GM23338 (cell line): ENCODE results near the gene FBXO15. TPM values are rescaled to one million over a fixed set of nuclear protein-coding genes. Genes with fewer than 3 reads are reported as not detected.

Experiments used
- ATAC-seq: fragments of 200-7000 bp; cut with Tn5 transposase; 3 replicates; pipeline ENCODE4 v1.9.1; 2020
- DNase-seq: peaks from one replicate; pipeline ENCODE4 v3.0.0-alpha.2; 2015; ENCODE audit warnings: low spot score
- H2AFZ ChIP-seq: fragments of 200-600 bp; sonication (generic); 2 replicates; pipeline ENCODE4 v1.8.0; 2016; ENCODE audit warnings: antibody characterized with exemption, mild to moderate bottlenecking, moderate library complexity
- H3F3A ChIP-seq: fragments of 200-600 bp; sonication (generic); replicated peaks from 2 replicates; pipeline ENCODE4 v1.8.0; 2017; ENCODE audit warnings: antibody characterized with exemption, mixed run types, low read depth
- H3K27ac ChIP-seq: fragments of 200-600 bp; sonication (generic); 2 replicates; pipeline ENCODE4 v1.6.1; 2016; ENCODE audit warnings: low read depth
- H3K27me3 ChIP-seq: fragments of 200-600 bp; sonication (generic); 2 replicates; pipeline ENCODE4 v1.8.0; 2016; ENCODE audit warnings: mild to moderate bottlenecking, mixed run types, moderate library complexity; ENCODE audit not compliant: insufficient read depth
- H3K36me3 ChIP-seq: fragments of 200-600 bp; sonication (generic); 2 replicates; pipeline ENCODE4 v1.8.0; 2016; ENCODE audit warnings: mild to moderate bottlenecking; ENCODE audit not compliant: insufficient read depth
- H3K4me1 ChIP-seq: fragments of 200-600 bp; sonication (generic); 2 replicates; pipeline ENCODE4 v1.8.0; 2016; ENCODE audit warnings: mild to moderate bottlenecking, moderate library complexity; ENCODE audit not compliant: insufficient read depth
- H3K4me2 ChIP-seq: fragments of 200-600 bp; sonication (generic); 2 replicates; pipeline ENCODE4 v1.7.1; 2017; ENCODE audit warnings: mixed run types
- H3K4me3 ChIP-seq: fragments of 200-600 bp; sonication (generic); 2 replicates; pipeline ENCODE4 v1.6.1; 2016; ENCODE audit warnings: mixed run types
- H3K79me2 ChIP-seq: fragments of 200-600 bp; sonication (generic); replicated peaks from 2 replicates; pipeline ENCODE4 v1.8.0; 2017; ENCODE audit warnings: mild to moderate bottlenecking; ENCODE audit not compliant: insufficient read depth
- H3K9me2 ChIP-seq: fragments of 200-600 bp; sonication (generic); 2 replicates; pipeline ENCODE4 v1.8.0; 2017; ENCODE audit not compliant: insufficient read depth
- H4K20me1 ChIP-seq: fragments of 200-600 bp; sonication (generic); replicated peaks from 2 replicates; pipeline ENCODE4 v1.8.0; 2017; ENCODE audit warnings: mild to moderate bottlenecking; ENCODE audit not compliant: insufficient read depth
- H3K27ac Mint-ChIP-seq: 2 replicates; pipeline ENCODE4 v1.8.0; 2020; ENCODE audit warnings: inconsistent platforms, mild to moderate bottlenecking, moderate library complexity, mixed read lengths
- H3K27me3 Mint-ChIP-seq: 3 replicates; pipeline ENCODE4 v1.8.0; 2022; ENCODE audit warnings: low read depth, mild to moderate bottlenecking, moderate library complexity, mixed read lengths, inconsistent platforms; ENCODE audit not compliant: insufficient read depth, poor library complexity
- H3K36me3 Mint-ChIP-seq: 3 replicates; pipeline ENCODE4 v1.8.0; 2021; ENCODE audit warnings: low read depth, mild to moderate bottlenecking, inconsistent platforms, moderate library complexity, mixed read lengths
- H3K4me1 Mint-ChIP-seq: 3 replicates; pipeline ENCODE4 v1.8.0; 2020; ENCODE audit warnings: mild to moderate bottlenecking, inconsistent platforms, mixed read lengths
- H3K4me3 Mint-ChIP-seq: 3 replicates; pipeline ENCODE4 v1.8.0; 2021; ENCODE audit warnings: moderate library complexity, mild to moderate bottlenecking, inconsistent platforms, mixed read lengths
- H3K9me3 Mint-ChIP-seq: 3 replicates; pipeline ENCODE4 v1.8.0; 2020; ENCODE audit warnings: moderate library complexity, mild to moderate bottlenecking, inconsistent platforms, mixed read lengths
- CREB1 ChIP-seq: fragments of 250-450 bp; sonication (Bioruptor Pico); IDR thresholded peaks from 2 replicates; pipeline ENCODE4 v1.5.0; 2020; ENCODE audit warnings: low read depth, mild to moderate bottlenecking, moderate library complexity
- EZH2 ChIP-seq: fragments of 200-600 bp; sonication (generic); IDR thresholded peaks from one replicate; pipeline ENCODE4 v1.8.0; 2017; ENCODE audit warnings: antibody characterized with exemption, mild to moderate bottlenecking, low read depth; ENCODE audit not compliant: unreplicated experiment
- EZH2phosphoT487 ChIP-seq: fragments of 200-600 bp; sonication (generic); IDR thresholded peaks from one replicate; pipeline ENCODE4 v1.8.1; 2018; ENCODE audit warnings: antibody characterized with exemption; ENCODE audit not compliant: unreplicated experiment
- JUNB ChIP-seq: IDR thresholded peaks from one replicate; pipeline ENCODE4 v1.6.1; 2016; ENCODE audit warnings: antibody characterized with exemption; ENCODE audit not compliant: unreplicated experiment
- NANOG ChIP-seq: IDR thresholded peaks from 2 replicates; pipeline ENCODE4 v1.6.1; 2016; ENCODE audit warnings: antibody characterized with exemption, borderline replicate concordance
- POLR2AphosphoS5 ChIP-seq: IDR thresholded peaks from 2 replicates; pipeline ENCODE4 v1.6.1; 2016; ENCODE audit warnings: antibody characterized with exemption, low read depth
- STAT1 ChIP-seq: IDR thresholded peaks from one replicate; pipeline ENCODE4 v1.6.1; 2016; ENCODE audit warnings: antibody characterized with exemption; ENCODE audit not compliant: unreplicated experiment
- ZNF114 ChIP-seq: fragments of 250-450 bp; sonication (Bioruptor Pico); IDR thresholded peaks from 2 replicates; pipeline ENCODE4 v1.5.0; 2020; ENCODE audit warnings: mild to moderate bottlenecking, moderate library complexity
- ZNF331 ChIP-seq: fragments of 250-450 bp; sonication (Bioruptor Pico); IDR thresholded peaks from 2 replicates; pipeline ENCODE4 v1.5.0; 2020; ENCODE audit warnings: low read depth, mild to moderate bottlenecking, moderate library complexity
- polyA plus RNA-seq: library from polyadenylated mRNA; unstranded; fragments of >200 nt; fragmentation: Nextera tagmentation; extraction: Ambion mirVana; gene quantifications from 2 replicates; pipeline ENCODE4 v1.2.1, GENCODE V29; 2016
- total RNA-seq: library from RNA; depleted of rRNA; stranded (reverse); fragments of >200 nt; shearing (Covaris generic); gene quantifications from 2 replicates; pipeline ENCODE4 v1.2.3, GENCODE V29; 2014
- TF ChIP-seq, protein P1 (sequence below): fragments of 250-450 bp; sonication (Bioruptor Pico); IDR thresholded peaks from 2 replicates; pipeline ENCODE4 v1.5.0; 2020; ENCODE audit warnings: mild to moderate bottlenecking, moderate library complexity
- TF ChIP-seq, protein P2 (sequence below): IDR thresholded peaks from one replicate; pipeline ENCODE4 v1.6.1; 2018; ENCODE audit warnings: antibody characterized with exemption; ENCODE audit not compliant: unreplicated experiment
- TF ChIP-seq, protein P3 (sequence below): IDR thresholded peaks from 2 replicates; pipeline ENCODE4 v1.6.1; 2016; ENCODE audit warnings: antibody characterized with exemption
- TF ChIP-seq, protein P4 (sequence below), 2 experiments: fragments of 200-600 bp in 1 of 2; sonication (generic) in 1 of 2; conservative IDR thresholded peaks; 2 replicates each; pipeline versions ENCODE4 v1.5.1 to v1.6.1; 2016 to 2017; ENCODE audit warnings: antibody characterized with exemption in 2 of 2, low read depth in 2 of 2, mild to moderate bottlenecking in 2 of 2, moderate library complexity in 1 of 2

FBXO15 gene
- total and polyA plus RNA-seq, 2 experiments from 2014 or later, result 0.21 to 0.53 TPM

DNA sequence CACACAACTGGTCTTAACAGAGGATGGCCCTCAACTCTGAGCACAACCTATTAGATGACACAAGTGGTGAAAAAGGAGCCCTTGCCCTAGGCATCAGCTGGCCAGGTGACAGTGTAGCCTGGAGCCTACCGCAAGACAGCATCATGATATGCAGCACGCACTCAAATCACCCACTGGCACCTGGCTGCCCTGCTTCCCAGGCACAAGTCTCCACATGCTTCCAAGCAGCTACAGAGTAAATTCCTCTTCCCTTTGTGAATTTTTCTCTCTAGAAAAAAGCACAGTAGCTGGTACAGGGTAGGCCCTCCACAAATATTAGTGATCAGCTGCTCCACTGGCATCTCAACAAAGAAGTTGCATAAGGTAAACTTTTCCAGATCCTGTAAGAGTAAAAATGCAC lies 6.0 kb downstream of the FBXO15 start:
- Mint-ChIP-seq H3K4me1 (peaks cover 10% of the 10 kb centered on the region; the same call in 2 of the 3 replicates), H3K9me3 (no peaks in the 10 kb centered on the region), H3K27ac (no peak overlapping the region), H3K4me3 (no peak overlapping the region), H3K27me3 (peaks cover 4% of the 10 kb centered on the region), H3K36me3 (no peaks in the 10 kb centered on the region)
- Histone ChIP-seq H3K4me2 (no peak overlapping the region), H3K27ac (no peak overlapping the region), H3K36me3 (no peaks in the 10 kb centered on the region), H3K79me2 (no peaks in the 10 kb centered on the region), H3K9me2 (no peaks in the 10 kb centered on the region), H4K20me1 (no peaks in the 10 kb centered on the region), H3K4me1 (no peaks in the 10 kb centered on the region), H3K4me3 (no peak overlapping the region), H3K27me3 (peaks cover 3% of the 10 kb centered on the region; the same call in 1 of the 2 replicates), H3F3A (no peaks in the 10 kb centered on the region), H2AFZ (peak overlapping the region; percentile 43; the same call in 1 of the 2 replicates)
- DNase-seq (no peak), ATAC-seq (no peak)
- TF ChIP-seq ZNF114 (no peak), NANOG (no peak), POLR2AphosphoS5 (no peak), JUNB (no peak), EZH2 (no peak), EZH2phosphoT487 (no peak), CREB1 (CRISPR knock-in tag) (no peak), STAT1 (no peak), ZNF331 (CRISPR knock-in tag) (no peak)
- TF ChIP-seq, protein P1, sequence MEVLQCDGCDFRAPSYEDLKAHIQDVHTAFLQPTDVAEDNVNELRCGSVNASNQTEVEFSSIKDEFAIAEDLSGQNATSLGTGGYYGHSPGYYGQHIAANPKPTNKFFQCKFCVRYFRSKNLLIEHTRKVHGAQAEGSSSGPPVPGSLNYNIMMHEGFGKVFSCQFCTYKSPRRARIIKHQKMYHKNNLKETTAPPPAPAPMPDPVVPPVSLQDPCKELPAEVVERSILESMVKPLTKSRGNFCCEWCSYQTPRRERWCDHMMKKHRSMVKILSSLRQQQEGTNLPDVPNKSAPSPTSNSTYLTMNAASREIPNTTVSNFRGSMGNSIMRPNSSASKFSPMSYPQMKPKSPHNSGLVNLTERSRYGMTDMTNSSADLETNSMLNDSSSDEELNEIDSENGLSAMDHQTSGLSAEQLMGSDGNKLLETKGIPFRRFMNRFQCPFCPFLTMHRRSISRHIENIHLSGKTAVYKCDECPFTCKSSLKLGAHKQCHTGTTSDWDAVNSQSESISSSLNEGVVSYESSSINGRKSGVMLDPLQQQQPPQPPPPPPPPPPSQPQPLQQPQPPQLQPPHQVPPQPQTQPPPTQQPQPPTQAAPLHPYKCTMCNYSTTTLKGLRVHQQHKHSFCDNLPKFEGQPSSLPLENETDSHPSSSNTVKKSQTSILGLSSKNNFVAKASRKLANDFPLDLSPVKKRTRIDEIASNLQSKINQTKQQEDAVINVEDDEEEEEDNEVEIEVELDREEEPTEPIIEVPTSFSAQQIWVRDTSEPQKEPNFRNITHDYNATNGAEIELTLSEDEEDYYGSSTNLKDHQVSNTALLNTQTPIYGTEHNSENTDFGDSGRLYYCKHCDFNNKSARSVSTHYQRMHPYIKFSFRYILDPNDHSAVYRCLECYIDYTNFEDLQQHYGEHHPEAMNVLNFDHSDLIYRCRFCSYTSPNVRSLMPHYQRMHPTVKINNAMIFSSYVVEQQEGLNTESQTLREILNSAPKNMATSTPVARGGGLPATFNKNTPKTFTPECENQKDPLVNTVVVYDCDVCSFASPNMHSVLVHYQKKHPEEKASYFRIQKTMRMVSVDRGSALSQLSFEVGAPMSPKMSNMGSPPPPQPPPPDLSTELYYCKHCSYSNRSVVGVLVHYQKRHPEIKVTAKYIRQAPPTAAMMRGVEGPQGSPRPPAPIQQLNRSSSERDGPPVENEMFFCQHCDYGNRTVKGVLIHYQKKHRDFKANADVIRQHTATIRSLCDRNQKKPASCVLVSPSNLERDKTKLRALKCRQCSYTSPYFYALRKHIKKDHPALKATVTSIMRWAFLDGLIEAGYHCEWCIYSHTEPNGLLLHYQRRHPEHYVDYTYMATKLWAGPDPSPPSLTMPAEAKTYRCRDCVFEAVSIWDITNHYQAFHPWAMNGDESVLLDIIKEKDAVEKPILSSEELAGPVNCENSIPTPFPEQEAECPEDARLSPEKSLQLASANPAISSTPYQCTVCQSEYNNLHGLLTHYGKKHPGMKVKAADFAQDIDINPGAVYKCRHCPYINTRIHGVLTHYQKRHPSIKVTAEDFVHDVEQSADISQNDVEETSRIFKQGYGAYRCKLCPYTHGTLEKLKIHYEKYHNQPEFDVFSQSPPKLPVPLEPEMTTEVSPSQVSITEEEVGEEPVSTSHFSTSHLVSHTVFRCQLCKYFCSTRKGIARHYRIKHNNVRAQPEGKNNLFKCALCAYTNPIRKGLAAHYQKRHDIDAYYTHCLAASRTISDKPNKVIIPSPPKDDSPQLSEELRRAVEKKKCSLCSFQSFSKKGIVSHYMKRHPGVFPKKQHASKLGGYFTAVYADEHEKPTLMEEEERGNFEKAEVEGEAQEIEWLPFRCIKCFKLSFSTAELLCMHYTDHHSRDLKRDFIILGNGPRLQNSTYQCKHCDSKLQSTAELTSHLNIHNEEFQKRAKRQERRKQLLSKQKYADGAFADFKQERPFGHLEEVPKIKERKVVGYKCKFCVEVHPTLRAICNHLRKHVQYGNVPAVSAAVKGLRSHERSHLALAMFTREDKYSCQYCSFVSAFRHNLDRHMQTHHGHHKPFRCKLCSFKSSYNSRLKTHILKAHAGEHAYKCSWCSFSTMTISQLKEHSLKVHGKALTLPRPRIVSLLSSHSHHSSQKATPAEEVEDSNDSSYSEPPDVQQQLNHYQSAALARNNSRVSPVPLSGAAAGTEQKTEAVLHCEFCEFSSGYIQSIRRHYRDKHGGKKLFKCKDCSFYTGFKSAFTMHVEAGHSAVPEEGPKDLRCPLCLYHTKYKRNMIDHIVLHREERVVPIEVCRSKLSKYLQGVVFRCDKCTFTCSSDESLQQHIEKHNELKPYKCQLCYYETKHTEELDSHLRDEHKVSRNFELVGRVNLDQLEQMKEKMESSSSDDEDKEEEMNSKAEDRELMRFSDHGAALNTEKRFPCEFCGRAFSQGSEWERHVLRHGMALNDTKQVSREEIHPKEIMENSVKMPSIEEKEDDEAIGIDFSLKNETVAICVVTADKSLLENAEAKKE, result no peak
- TF ChIP-seq, protein P2, sequence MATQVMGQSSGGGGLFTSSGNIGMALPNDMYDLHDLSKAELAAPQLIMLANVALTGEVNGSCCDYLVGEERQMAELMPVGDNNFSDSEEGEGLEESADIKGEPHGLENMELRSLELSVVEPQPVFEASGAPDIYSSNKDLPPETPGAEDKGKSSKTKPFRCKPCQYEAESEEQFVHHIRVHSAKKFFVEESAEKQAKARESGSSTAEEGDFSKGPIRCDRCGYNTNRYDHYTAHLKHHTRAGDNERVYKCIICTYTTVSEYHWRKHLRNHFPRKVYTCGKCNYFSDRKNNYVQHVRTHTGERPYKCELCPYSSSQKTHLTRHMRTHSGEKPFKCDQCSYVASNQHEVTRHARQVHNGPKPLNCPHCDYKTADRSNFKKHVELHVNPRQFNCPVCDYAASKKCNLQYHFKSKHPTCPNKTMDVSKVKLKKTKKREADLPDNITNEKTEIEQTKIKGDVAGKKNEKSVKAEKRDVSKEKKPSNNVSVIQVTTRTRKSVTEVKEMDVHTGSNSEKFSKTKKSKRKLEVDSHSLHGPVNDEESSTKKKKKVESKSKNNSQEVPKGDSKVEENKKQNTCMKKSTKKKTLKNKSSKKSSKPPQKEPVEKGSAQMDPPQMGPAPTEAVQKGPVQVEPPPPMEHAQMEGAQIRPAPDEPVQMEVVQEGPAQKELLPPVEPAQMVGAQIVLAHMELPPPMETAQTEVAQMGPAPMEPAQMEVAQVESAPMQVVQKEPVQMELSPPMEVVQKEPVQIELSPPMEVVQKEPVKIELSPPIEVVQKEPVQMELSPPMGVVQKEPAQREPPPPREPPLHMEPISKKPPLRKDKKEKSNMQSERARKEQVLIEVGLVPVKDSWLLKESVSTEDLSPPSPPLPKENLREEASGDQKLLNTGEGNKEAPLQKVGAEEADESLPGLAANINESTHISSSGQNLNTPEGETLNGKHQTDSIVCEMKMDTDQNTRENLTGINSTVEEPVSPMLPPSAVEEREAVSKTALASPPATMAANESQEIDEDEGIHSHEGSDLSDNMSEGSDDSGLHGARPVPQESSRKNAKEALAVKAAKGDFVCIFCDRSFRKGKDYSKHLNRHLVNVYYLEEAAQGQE, result no peak
- TF ChIP-seq, protein P3, sequence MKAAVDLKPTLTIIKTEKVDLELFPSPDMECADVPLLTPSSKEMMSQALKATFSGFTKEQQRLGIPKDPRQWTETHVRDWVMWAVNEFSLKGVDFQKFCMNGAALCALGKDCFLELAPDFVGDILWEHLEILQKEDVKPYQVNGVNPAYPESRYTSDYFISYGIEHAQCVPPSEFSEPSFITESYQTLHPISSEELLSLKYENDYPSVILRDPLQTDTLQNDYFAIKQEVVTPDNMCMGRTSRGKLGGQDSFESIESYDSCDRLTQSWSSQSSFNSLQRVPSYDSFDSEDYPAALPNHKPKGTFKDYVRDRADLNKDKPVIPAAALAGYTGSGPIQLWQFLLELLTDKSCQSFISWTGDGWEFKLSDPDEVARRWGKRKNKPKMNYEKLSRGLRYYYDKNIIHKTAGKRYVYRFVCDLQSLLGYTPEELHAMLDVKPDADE, result no peak
- TF ChIP-seq, protein P4, sequence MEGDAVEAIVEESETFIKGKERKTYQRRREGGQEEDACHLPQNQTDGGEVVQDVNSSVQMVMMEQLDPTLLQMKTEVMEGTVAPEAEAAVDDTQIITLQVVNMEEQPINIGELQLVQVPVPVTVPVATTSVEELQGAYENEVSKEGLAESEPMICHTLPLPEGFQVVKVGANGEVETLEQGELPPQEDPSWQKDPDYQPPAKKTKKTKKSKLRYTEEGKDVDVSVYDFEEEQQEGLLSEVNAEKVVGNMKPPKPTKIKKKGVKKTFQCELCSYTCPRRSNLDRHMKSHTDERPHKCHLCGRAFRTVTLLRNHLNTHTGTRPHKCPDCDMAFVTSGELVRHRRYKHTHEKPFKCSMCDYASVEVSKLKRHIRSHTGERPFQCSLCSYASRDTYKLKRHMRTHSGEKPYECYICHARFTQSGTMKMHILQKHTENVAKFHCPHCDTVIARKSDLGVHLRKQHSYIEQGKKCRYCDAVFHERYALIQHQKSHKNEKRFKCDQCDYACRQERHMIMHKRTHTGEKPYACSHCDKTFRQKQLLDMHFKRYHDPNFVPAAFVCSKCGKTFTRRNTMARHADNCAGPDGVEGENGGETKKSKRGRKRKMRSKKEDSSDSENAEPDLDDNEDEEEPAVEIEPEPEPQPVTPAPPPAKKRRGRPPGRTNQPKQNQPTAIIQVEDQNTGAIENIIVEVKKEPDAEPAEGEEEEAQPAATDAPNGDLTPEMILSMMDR (conservative IDR thresholded peaks at IDR 0.05; ENCODE audit: low read depth in 2 of 2), result no peak
